Measurements from ENCODE around the gene TMEM184B.

DNA sequence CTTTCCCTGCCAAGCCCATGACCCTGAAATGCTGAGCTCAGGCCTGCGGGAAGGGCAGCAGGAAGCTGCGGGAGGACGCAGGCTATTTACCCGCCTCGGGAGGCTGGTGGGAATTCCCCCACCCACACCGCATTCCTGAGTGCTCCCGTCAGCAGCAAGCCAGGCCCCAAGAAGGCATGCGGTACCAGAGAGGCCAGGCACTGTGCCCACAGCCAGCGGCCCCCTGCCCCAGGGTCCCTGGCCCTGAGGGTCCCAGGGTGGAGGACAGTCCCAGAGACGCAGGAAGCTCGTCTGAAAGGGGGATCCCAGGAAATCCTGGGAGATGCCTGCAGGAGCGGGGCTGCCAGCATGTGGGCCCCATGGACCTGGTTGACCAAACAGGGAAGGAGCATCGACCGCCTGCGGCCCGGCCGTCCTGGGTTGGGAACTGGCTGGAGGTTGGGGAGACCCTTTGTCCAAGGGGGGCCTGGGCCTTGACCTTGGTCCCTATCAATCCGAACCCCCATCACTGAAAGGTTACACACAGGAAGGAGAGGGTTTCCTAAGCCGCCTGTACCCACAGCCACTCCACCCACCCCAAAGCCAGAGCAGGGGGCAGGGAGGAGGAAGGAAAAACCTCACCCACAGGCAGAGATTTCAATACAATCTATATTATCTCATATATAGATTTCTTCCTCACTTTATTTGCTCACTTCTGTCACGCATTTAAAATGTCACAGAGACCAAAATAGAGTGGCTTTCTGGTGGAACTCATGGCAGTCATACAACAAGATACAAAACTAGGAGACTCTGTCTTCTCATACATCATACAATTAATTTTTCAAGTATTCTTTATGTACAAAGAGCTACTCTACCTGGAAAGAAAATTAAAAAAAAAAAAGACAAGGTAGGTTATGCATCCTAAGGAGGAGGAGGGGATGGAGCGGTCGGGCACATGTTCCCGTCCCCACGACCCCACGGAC, 53.9 kb downstream of the TMEM184B start:
- TF ChIP-seq PBX3 (IDR thresholded peaks at IDR 0.05; ENCODE audit: insufficient replicate concordance, low read depth, low read length) (no peak), CHD1 (IDR thresholded peaks at IDR 0.05; ENCODE audit: low read depth, low read length) (no peak), EED (IDR thresholded peaks at IDR 0.05; ENCODE audit: low read depth) (peak; percentile 78), LARP7 (IDR thresholded peaks at IDR 0.05) (0 out of 2 replicates have a peak, but pooled peaks have one; percentile 29), POLR2A (IDR thresholded peaks at IDR 0.05; ENCODE audit: low read depth, low read length) (no peak)
- TF ChIP-seq, protein P1, sequence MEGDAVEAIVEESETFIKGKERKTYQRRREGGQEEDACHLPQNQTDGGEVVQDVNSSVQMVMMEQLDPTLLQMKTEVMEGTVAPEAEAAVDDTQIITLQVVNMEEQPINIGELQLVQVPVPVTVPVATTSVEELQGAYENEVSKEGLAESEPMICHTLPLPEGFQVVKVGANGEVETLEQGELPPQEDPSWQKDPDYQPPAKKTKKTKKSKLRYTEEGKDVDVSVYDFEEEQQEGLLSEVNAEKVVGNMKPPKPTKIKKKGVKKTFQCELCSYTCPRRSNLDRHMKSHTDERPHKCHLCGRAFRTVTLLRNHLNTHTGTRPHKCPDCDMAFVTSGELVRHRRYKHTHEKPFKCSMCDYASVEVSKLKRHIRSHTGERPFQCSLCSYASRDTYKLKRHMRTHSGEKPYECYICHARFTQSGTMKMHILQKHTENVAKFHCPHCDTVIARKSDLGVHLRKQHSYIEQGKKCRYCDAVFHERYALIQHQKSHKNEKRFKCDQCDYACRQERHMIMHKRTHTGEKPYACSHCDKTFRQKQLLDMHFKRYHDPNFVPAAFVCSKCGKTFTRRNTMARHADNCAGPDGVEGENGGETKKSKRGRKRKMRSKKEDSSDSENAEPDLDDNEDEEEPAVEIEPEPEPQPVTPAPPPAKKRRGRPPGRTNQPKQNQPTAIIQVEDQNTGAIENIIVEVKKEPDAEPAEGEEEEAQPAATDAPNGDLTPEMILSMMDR (IDR thresholded peaks at IDR 0.05 in 2 of 3, conservative IDR thresholded peaks at IDR 0.05 in 1 of 3; ENCODE audit: control insufficient read depth in 2 of 3, extremely low read depth in 1 of 3, insufficient read depth in 1 of 3, low read depth in 3 of 3, low read length in 3 of 3) = no peak

Measured in GM12878 (cell line).